ENCODE data around the gene FSTL5.
"Not testable (repeated sequence)": the region's sequence is repeated elsewhere in the genome, so short reads cannot be mapped to it uniquely, and the experiment has no call there.

FSTL5 gene

DNA sequence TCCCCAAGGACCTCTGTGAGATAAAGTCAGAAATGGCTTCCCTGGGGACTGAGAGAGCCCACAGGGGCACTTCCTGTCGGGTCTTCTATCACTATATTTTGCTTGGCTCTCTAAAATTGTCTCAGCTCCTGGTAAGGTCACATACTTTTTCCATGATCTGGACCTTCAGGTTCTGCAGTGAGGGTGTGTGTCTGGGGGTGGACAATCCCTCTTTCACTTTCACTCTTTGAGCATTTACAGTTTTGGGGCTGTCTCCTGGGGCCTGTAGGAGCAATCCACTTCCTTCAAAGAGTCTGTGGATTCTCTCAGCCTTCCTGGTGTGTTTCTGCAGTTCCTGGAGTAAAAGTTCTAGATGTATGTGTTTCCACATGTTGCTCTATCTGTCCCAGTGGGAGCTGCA is 335.7 kb downstream of the FSTL5 start:
- DNase-seq = no peak

DNA sequence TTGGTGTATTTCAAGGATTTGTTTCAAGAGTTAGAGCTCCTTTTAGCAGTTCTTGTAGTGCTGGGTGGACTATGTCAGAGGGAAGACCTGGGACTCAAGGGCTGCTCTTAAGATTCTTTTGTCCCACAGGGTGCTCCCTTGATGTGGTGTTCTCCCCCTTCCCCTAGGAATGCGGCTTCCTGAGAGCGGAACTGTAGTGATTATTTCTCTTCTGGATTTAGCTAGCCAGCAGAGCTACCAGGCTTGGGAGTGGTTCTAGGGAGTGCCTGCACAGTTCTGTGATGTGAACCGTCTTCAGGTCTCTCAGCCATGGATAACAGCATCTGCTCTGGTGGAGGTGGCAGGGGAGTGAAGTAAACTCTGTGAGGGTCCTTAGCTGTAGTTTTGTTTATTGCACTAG is 336.8 kb downstream of the FSTL5 start:
- DNase-seq = no peak

DNA sequence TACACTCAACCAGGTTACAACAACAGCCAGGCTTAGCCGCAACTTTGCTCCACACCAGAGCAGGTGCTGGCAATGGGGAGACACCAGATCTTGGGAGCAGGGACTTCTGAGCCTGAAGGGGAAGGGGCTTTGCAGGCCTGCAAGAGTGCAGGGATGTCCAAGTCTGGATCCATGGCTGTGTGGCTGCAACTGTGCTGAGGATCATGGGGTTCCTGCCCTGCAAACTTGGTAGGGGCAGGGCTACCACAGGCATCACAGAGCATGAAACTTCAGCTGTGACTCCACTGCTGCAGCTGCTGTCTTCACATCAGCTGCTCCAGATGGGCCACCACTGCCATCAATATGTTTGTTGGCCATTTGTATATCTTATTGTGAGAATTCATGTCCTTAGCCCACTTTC is 340.4 kb downstream of the FSTL5 start:
- DNase-seq = no peak

DNA sequence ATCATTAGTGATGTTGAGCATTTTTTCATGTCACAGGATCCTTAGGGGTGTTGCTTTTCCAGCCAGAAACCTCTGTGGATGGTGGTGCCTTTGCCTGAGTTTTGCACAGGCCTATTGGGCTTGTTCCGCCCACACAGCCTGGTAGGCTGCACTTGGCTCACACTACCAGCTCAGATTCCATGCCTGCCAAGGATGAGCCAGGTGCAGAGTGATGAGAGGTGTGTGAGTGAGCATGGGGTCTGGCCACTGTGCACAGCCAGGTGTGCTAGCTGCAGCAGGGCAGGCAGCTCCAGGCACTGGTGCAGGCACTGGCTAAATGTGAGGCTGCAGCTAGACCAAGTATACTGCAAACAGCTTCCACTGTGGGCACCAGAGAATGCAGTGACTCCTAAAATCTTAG is 341.6 kb downstream of the FSTL5 start:
- DNase-seq = no peak

DNA sequence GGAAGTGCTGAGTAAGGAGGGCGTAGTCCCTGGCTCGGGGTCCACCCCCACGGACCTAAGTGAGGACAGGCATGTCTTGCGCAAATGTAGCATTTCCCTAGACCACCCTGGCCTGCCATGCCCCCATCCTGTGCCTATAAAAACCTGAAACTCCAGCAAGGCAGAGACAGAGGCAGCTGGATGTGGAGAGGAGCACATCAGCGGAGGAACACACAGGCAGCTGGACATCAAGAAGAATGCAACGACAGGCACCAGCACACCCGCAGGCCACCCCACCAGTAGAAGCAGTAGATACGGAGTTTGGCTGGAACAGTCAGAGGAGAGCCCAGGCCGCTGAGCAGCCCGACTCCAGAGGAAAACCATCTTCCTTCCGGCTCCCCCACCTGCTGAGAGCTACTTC is 345.9 kb downstream of the FSTL5 start:
- no peak for DNase-seq

DNA sequence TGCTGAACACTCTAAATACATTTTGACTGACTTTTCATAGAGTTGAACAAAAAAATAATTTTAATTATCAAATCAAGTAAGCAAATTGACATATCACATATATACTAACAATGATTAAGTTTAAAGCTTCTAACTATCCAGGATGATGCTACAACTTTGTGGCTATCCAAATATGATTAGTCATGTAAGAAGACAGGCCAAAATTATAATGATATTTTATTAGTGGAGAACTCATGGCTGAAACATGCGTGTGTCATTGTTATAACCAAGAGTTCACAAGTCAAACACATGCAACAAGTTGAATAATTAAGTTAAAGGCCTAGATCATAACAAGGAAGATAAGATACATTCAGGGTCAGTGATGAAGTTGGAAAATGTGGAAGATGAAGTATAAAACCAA is 346.8 kb downstream of the FSTL5 start:
- no peak for DNase-seq

DNA sequence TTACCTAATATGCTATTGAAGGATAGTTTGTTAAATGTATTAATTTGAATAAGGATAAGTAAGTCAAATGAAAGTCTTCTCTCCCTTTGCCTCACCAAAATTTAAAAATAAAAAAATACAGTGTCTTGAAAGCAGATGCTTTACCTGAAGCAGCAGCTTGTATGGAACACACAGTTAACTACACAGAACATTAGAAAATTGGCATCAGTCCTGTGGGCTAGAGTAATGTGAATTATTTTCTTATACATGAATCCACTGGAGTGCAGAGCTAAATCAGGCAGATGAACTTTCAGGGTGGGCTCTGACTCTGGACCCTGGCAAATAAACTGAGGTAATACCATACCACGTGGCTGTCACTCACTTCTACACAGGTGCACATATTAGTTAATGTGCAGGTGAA is 348.0 kb downstream of the FSTL5 start:
- no peak for DNase-seq

DNA sequence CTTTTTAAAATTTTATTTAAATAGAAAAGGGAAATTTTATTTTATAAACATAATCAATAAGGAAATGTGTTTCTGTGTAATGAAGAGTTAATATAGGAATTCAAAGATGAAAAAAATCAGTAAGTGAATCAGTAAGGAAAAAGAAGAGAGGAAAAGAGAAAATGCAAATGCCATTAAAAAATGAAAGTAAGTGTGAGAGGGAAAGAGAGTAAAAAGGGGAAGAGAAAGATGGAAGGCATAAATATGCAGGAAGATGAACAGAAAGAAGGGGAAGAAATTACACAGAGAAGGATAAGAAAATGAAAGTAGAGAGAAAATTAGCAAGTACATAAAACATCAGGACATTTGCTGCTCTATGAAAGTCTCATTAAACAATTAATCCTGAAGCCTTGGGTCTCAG is 349.9 kb downstream of the FSTL5 start:
- DNase-seq = no peak

DNA sequence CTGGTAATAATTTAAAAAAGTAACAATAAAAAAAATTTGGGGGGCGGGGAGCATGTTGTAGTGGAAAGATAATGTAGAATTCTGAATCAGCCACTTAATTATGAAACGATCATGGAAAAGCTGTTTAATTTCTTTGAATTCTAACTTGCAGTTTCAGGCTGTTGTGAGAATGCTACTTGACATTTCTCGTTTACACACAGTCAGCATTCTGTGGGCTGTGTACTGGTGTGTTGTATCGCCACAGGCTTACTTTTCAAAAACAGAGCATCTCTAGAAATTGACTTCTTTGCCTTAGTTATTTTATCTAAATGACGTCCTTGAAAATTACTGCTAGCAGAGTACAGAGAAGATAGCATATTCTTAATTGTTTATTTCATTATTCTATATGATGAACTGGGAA is 350.4 kb downstream of the FSTL5 start:
- DNase-seq = no peak

DNA sequence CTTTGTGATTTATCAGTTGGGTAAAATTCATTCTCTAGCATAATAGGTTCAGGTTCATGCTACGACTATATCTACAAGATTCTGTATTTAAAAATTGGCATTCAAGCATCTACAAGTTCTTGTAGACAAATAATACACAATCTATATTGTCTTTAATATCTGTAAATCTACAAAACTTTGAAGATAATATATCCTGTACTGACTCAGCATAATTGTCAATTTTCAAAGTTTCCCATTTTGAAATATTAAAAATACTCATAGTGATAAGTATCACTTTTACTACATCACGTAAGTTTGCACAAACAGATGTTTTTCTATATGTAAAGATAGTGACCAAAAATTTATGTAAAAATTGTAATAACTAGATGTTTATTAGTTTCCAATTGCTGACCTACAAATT is 360.6 kb downstream of the FSTL5 start:
- DNase-seq = no peak

DNA sequence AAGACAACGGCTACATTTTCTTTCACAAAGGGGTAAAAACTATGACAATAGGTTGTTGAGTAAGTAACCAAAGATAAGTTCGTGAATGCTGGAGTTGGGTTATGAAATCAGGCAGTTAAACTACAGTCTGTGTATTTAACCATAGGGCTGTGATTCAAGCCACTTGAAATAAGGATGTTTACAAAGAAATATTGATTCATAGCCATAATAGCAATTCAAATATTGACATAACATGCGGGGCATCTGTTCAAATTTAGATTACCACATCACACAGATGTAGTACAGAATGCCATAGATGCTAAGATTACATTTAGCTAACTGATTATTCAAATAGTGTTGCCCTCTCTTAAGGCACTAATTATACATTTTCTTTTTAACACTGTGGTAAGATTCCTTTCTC is 364.1 kb downstream of the FSTL5 start:
- DNase-seq = no peak

DNA sequence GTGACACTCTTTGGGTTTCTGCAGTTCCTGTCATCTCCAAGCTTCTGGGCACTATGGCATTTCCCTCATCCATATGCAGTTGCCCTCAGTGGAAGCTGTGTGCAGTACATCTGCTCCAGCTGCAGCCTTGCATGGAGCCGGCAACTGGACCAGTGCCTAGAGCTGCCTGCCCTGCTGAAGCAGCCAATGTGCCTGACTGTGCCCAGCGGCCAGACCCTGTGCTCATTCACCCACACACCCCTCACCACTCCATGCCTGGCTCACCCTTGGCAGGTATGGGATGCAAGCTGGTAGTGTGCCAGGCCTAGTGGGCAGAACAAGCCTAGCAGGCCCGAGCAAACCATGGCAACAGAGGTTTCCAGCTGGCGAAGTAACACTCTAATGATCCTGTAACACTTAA is 370.8 kb downstream of the FSTL5 start:
- no peak for DNase-seq

DNA sequence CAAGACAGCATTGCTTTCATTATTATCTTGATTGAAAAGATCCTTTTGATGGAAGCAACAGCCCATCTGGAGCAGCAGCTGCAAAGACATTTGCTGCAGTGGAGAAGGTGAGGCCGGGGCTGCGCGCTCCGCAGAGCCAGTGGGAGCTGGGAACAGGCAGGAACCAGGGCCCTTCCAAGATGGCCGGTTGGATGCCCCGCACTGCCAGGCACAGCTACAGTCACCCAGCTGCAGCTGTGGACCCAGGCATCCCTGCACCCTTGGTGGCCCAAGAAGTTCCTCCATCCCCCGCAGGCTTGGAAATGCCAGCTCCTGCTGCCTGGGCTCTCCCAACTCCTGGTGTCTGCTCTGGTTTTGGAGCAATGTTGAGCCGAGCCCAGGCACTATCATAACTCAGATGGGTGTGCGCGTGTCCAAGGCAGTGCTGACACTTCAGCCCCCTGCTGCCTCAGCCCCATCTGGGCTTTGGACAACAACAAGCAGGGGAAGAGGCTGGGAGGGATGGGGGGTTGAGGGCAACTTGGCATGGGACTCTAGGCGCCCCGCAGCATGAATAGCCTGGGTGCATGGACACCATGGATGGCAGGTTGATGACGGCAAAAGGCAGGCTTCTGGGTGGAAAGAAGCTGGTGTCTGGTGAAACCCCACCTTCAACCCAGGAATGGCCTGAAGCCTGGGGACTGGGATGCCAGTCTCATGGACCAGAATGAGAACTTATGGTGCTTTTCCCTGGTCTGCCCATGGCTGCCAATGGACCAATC is 371.8 kb downstream of the FSTL5 start:
- no peak for DNase-seq

DNA sequence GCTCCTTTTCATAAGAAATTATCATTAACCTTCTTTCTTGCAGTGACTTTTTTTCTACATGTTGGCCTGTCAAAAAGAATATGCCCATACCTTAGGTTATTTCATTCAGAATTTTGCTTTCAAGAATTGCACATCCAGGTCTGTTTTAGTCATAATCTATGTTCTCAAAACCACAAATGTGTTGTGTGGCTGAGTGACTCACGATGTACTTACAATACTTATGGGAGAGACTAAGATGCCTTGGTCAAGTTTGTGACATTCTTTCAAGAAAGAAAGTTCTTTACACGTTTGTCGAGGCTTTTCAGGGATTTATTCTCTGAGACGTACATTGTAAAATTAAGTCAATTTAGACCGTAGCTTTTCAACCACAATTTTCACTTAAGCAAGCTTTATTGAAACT is 396.7 kb downstream of the FSTL5 start:
- DNase-seq = no peak

DNA sequence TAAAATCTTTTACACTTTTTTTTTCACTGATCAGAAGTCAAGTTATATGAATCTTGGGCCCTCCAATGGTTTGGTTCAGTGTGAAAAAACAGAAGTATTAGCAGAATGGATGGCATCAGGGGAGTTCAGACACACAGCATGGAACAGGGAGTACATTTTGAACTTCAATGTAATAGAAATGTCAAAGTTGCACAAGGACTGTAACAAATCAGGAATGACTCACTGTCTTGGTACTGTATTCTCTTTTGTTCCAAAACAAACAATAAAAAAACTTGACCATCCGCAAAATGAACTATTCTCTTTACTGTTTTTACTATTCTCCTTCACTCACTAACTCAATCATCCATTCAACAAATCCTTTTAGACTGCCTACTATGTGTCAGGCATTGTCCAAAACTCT is 401.0 kb downstream of the FSTL5 start:
- no peak for DNase-seq

DNA sequence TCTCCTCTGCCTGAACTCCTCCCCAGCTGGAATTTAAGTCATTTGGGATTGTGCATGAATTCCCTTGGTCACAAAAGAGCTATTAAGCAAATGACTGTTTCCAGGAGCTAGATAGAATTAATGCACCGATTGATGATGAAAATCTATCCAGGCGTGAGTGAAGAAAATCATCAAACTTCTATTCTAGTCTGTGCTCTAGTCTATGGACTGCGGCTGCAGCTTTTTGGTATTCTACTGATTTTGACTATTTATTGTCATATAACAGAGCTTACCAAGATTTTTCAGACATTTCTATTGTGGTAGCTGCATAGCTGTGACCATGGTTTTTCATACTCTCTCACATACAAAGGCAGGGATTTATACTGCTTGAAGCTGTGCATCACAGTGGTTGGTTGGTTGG is 403.8 kb downstream of the FSTL5 start:
- DNase-seq = no peak

DNA sequence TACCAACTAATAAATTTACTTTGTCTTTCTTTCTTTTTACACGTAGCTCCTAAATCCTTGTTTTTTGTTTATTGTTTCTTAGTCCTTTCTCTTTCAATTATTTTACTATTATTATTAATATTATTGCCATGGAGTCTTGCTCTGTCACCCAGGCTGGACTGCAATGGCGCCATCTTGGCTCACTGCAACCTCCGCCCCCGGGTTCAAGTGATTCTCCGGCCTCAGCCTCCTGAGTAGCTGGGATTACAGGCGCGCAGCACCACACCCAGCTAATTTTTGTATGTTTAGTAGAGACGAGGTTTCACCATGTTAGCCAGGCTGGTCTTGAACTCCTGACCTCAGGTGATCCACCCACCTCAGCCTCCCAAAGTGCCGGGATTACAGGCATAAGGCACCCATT is 405.4 kb downstream of the FSTL5 start:
- DNase-seq = not testable (repeated sequence)

DNA sequence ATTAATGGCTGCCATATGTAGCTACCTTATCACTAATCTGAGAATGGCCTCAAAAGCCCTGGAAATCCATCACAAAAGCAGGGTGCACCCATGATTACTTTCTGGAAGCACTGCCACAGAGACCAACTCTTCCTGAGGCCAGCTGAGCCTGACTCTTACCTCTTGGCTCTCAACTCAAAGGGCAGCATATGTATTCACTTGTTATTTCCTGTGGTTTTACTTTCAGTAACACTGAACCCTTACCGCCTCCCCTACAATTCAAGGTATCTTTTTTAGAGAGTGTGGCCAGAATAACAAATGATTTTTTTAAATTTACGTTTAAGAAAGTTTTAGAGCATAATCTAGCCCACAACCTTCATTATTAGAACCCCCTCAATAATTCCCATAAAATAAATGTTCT is 434.9 kb downstream of the FSTL5 start:
- DNase-seq = no peak

DNA sequence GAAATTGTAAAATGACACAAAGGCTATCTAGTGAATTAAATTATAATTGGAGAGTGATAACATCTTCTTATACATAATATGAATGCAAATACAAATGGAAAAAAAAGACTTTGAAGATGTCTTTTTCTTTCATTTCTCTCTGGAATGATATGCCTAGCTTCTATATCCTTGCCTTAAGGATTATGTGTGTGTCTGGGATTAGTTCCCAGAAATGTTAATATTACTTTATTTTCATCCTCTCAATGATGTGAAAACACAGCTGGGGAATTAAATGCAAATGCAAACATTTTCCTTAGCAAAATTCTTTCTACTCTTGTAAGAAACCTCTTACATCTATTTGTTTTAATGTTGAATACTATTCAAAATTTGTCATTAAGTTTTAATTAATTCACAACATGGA is 441.9 kb downstream of the FSTL5 start:
- no peak for DNase-seq

DNA sequence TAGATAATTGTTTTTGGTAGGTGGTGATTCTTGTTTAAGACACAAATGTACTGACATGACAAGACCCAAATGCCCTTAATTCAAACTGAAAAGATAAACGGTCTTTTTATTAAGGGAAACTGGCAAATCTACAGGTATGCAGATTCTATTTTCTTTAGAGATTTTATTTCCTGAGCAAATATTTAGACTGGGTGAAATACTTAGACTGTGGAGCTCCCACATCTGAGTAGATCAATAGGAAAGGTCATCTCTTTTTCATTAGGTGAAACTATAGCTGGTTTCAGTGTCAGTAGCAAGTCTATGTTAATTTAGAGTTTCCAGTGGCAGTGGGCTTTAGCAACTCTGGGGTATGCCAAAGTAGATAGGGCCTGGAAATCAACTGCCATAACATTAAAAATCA is 446.7 kb downstream of the FSTL5 start:
- DNase-seq = no peak

DNA sequence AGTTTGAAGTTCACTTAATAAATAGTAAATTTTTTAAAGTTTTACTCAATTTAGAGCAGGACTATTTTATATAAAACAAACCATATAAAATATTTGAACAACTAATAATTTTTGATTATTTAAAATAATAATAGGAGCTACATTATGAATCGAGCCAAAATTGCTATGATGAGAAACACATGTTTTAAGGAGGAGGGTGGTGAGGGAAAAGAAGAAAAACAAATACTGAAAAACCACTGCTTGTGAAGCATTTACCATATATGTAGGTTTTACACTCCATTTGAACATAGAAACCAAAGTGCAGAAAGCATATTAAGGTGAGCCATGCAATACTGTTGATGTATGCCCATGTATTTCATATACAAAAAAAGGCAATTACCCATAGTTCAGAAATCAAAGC is 448.9 kb downstream of the FSTL5 start:
- DNase-seq = no peak

DNA sequence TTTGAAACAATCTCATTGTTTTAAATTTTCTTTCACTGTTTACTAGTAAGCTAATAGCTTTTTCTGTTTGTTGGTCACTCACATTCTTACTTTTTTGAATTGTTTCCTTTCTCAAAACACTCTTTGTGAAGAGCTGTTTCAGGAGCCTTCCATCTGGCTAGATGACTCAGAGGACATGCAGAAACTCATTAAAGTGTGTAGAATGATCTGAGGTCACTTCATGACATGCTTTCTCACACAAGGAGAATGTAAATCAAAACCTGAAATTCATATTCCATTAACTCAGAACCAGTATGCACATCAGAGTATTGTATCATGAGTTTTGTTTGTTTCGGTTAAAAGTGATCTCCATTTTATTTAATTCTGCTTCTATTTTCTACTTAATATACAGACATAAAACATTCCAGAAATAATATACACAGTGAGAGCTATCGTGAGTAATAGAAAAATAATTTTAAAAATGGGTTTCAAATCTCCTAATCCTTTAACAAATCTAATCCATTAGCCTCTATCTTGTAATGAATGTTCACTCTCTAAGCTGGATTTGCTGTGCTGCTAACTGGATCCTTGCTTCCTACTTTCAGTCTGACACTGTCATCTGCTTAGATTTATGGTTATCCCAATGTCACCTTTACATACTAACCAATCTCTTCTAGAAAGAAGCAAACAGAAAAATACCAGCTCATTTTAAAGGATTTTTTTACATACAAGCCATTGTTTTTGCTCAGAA is 449.6 kb downstream of the FSTL5 start:
- peak; percentile 93 for DNase-seq

DNA sequence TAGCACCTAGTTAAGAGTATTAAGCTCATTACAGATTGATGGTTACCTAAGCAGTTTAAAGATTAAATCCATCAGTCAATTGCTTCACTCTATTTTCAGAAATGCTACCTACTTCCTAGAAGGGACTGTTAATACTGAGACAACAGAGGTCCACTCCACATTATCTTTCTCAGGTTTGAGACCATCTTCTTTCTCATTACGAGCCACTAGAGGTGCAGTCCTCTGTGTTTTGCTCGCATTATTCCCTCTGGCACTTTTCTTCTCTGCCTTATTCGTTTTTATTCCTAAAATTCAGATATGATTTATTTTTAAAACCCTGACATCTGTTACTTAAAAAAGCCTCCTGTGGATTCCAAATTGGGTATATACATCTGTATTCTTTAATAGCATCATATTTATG is 459.1 kb downstream of the FSTL5 start:
- peak; percentile 82 for DNase-seq

DNA sequence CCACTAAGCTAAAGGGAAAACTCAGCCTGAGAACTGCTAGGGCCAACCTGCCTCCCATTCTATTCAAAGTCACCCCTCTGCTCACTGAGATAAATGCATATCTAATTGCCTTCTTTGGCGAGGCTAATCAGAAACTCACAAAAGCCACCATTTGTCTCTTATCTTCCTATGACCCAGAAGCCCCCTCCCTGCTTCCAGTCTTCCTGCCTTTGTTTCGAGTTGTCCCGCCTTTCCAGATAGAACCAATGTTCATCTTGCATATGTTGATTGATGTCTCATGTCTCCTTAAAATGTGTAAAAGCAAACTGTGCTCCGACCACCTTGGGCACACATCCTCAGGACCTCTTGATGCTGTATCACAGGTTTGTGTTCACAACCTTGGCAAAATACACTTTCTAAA is 459.8 kb downstream of the FSTL5 start:
- DNase-seq = peak; percentile 45

DNA sequence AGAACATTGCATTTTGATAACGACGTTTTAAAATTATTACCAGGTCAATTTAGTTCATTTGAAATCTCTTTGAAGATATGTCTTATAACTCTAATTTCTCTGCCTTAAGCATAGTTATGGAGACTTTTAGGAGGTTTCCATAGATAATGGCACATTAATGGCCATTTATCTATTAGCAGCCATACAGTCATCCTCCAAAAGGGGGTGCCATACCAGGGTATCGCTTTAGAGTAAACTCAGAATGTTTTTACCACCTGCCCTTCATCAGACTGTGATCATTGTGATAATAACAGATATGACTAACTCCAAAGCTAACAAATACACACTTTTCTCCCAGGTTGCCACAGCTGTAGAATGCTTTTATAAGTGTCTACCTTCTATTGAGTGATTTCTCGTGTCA is 461.5 kb downstream of the FSTL5 start:
- DNase-seq = no peak

All from NCI-H82 (cell line).